ENCODE data around the gene PODXL2.

PODXL2 gene

DNA sequence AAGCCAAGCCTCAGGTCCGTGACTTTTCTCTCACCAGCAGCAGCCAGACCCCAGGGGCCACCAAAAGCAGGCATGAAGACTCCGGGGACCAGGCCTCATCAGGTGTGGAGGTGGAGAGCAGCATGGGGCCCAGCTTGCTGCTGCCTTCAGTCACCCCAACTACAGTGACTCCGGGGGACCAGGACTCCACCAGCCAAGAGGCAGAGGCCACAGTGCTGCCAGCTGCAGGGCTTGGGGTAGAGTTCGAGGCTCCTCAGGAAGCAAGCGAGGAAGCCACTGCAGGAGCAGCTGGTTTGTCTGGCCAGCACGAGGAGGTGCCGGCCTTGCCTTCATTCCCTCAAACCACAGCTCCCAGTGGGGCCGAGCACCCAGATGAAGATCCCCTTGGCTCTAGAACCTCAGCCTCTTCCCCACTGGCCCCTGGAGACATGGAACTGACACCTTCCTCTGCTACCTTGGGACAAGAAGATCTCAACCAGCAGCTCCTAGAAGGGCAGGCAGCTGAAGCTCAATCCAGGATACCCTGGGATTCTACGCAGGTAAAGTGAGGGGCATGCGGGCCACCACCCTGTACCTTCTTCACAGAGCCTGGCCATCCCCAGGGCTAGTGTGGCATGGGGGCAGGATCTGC is 31.8 kb downstream of the PODXL2 start:
- DNase-seq = no peak

DNA sequence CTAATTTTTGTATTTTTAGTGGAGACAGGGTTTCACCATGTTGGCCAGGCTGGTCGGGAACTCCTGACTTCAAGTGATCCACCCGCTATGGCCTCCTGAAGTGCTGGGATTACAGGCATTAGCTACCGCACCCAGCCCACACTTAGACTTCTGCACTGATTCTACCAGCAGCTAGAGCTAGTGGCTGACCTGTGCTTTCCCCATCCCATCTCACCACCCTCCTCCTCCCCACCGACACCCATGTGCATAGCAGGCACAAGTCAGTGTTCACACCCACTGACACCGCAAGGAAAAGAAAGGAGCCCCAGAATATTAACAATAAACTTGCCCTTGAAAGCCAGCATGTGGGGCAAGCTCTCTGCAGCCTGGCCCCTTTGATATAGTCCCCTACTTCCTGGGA is 32.6 kb downstream of the PODXL2 start:
- DNase-seq = no peak

DNA sequence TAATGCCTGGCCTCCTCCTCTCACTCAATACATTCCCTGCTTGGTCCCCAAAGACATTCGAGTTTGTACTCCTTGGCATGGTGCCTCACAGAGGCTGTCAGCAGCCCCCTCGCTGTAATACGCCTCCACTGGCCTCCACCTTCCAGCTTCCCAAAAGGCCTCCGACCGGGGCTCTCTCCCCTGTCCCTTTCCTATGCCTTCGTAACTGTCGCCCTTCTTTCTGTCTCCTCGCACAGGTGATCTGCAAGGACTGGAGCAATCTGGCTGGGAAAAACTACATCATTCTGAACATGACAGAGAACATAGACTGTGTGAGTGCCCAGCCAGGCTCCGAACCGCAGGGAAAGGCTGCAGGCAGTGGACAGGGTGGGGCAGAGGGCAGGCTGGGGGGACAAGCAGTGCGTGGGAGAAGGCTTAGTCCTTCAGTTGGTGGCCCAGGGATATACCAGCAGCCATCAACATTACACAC is 33.0 kb downstream of the PODXL2 start:
- DNase-seq = no peak

DNA sequence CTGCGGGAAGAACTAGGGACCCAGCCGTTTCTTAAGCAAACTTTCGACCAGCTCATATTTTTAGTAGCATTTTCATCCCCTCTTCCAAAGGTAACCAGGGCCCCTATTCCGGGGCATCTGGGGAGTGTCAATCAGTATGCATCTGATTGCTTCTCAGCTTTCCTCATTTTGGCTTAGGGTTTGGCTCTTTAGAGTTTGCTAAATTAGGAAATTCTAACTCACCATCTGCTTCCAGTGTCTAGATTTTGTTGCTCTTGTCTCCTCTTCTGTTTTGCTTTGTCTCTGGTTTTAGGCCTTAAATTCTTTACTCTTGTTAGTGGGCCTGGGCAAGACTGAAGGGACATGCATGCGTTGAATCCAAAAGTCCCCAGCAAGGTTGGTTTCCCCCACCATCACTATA is 34.2 kb downstream of the PODXL2 start:
- no peak for DNase-seq

DNA sequence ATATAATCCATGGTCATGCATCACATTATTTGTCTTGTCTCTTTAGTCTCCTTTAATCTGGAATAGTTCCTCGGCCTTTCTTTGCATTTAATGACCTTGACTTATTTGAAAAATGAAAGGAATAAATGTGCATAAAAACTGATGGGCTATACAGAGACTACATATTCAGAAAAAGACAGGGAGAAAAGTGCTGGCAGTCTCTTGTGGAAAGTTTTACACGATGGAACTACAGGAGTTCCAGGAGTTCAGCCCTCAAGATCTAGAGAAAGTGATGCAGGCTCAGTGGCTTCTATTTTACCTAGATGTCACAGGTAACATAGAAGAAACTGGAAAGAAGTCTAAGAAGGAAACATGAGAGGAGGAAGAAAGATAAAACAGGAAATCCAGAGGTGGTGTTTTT is 36.2 kb downstream of the PODXL2 start:
- no peak for DNase-seq

DNA sequence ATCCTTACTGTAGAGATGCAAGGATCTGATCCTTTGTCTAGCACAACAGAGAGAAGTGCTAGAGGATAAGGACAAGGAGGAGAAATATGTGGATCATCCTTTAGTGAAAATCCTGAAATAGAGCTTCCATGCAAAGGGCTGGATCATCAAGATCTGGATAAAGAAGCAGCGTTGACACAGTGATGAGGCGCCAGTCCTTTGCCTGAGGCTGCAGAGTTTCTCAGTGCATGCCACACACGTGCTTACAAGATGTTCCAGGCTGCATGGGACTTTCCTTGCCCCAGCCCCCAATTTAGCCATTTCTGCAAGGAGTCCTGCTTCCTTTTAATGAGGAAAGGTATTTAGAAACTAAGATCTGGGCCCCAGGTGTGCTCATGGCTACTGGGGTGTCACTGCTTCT is 36.6 kb downstream of the PODXL2 start:
- no peak for DNase-seq

DNA sequence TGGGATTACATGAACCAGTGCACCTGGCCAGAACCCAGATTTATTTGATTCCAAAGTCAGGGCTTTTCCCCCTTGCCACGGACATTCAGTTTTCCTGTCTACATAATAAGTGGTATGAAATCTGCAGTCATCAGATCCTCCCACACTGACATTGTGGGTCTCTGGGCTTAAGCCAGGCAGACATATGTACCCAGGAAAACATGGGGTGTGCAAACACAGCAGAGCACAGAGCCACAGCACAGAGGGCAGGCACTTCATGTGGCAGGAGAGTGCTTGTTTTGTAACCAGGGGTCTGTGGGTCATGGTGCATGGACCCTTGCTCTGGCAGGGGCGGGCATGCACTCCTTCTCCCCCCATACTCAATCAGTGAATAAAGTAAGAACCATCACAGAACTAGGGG is 37.7 kb downstream of the PODXL2 start:
- no peak for DNase-seq

DNA sequence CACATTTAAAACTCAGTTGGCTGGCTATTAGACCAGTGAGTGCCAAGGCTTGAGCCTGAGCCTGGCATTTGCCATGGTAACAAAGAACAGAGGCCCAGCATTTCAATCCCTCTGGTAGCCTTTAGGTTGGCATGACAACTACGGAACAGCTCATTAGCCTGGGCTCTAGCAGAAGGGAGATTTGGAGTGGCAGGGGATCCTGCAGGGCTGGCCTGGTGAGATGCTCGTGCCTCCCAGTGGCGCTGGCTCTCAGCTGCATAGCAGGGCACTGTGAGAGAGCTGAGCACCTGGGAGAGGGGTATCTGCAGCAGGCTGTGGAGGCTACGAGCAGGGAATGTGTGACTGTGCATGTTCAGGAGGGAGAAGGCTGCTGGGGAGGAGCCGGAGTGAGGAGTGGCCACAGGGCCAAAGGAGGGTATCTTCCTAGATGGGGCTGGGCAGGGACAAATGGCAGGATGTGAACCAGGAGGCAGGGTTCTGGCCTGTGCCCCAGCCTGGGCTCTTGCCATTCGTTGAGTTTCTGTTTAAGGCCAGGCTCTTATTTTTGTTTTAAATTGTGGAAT is 38.2 kb downstream of the PODXL2 start:
- DNase-seq = peak; percentile 49

DNA sequence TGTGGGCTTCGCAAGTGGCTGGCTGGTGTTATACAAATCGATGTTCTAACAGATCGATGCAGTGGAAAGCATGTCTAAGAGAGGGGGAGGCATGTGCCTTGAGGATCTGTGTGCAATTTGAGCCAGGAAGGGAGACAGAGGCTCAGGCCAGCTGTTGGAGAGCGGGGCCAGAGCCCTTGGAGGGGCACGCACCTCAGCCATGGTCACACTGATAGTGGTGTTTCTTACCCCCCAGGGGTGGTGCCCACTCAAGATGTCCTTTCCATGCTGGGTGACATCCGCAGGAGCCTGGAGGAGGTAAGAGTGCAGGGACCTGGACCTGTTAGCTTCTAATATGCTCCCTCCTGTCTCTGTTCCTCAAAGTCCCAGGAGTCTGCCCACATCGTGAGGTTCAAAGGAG is 39.9 kb downstream of the PODXL2 start:
- no peak for DNase-seq

DNA sequence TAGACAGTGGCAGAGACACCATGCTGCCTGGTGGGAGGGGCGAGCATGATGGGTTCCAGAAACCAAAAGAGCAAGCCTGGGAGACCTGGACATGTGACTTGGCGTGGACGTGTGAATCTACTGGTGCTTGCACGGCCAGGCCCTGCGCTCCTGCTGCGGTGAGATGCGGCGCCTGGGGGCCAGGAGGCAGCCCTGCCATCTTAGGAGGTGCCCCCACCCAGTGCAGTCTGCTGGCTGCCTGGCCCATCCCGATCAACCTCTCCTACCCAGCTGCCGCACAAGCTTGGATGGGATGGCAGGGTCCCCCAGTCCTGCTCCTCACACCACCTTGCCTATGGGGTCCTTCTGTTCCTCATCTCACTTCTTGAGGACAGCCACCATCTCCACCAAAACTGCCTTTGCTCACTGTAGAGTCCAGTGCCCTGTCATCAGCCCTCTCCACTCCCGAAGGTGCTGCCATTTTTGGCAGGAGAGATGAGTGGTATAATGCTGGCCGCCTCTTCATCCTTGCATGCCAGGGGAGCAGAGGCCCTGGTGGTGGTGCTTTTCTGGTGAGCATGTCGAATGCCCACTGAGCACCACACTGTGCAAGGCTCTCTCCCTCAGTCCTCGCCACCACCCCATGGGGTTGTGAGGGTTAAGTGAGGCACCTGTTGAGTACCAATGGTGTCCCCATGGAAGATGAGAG is 40.7 kb downstream of the PODXL2 start:
- DNase-seq = no peak

DNA sequence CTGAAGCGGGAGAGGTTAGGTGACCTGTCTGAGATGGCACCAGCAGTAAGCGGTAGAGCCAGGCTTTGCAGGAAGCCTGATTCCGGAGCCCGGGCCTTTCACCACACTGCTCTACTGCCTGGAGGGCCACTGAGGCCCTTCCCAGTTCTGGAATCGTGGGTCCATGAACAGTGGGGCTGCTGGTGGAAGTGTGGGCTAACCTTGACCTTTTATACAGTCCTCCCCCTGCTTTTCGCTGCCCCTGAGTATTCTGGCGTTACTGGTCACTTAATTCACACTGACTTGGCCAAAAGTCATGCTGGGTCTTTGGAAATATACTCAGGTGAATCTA is 41.2 kb downstream of the PODXL2 start:
- DNase-seq = no peak

DNA sequence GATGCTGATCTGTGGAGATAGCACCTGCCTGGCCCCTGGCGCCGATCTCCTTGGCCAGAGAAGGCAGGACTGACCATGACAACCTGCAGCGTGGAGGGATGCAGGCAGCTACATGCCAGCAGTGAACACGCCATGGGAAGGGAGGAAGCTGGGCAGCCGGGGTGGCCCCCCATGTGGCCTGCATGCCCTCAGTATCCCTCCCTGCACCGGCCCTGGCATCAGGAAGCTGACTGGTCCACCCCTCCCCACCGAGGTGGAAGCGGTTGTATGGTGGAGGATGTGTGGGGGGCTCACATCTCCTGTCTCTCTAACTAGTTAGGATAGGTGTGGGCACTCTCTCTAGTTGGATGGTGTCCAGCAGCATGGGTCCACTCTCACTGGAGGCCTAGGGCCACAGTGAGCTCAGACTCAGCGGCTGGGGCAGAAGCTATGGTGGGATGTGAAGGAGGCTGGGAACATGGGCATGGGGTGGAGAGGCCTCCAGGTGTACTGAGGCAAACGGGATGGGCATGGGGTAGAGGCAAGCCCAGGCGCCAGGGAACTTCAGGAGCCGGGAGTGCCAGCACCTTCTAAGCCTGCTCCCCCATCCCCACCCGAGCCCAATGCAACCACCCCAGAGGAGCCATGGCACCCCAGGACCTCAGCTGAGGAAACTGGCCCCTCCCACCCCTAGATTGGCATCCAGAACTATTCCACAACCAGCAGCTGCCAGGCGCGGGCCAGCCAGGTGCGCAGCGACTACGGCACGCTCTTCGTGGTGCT is 42.0 kb downstream of the PODXL2 start:
- DNase-seq = no peak

DNA sequence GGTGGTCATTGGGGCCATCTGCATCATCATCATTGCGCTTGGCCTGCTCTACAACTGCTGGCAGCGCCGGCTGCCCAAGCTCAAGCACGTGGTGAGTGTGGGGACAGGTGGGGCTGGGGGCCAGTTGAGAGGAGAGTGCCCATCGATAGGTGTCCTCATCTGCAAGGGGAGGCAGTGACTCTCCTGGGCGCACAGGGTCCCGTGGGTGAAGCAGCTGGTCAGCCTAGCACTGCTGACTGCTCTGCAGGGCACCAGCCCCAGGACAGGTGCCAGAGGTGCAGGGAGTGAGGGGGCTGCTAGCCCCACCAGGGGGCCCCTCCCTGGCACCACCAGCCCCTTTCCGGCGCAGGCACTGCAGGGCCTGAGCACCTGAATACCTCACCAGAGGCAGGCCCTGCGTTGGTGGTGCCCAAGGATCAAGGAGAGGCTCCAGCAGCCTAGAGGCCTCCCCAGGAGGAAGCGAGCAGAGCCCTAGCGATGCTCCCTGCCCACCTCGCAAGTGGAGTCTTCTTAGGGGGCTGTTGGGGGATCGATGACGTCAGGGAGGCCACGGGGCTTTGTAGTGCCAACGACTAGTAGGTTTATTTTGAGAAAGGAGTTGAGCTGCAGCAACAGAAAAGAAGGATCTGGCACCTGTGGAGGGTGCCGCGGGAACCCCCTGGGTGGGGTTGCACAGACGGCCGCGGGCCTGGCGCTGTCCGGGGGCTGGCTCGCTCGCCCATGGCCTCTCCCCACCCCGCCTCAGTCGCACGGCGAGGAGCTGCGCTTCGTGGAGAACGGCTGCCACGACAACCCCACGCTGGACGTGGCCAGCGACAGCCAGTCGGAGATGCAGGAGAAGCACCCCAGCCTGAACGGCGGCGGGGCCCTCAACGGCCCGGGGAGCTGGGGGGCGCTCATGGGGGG is 42.8 kb downstream of the PODXL2 start:
- no peak for DNase-seq

DNA sequence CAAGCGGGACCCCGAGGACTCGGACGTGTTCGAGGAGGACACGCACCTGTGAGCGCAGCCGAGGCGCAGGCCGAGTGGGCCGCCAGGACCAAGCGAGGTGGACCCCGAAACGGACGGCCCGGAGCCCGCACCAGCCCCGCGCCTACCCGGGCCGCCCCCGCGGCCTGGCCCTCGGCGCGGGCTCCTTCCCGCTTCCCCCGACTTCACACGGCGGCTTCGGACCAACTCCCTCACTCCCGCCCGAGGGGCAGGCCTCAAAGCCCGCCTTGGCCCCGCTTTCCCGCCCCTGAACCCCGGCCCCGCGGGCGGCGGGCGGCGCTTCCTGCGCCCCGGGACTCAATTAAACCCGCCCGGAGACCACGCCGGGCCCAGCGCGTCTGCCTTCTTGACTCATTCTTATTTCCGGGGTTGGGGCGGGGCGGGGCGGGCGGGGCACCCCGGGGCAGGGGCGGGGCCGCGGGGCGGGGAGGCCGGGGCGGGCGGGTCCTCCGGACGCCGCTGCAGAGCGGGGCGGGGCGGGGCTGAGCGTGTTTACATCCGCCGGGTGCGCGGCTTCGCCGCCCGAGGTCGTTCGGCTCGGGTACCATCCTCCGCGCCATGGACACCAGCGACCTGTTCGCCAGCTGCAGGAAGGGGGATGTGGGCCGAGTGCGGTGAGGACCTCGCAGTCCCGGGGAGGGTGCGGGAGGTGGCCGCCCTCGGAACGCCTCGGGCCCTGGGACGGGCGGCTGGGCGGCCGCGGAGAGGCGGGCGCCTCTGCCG is 43.6 kb downstream of the PODXL2 start, which contains the start of gene ABTB1:
TSS of gene ABTB1 (plus strand) at position 524 of the 762 bp plus-strand sequence. CDS start at position 598, 74 bp downstream.
- no peak for DNase-seq

DNA sequence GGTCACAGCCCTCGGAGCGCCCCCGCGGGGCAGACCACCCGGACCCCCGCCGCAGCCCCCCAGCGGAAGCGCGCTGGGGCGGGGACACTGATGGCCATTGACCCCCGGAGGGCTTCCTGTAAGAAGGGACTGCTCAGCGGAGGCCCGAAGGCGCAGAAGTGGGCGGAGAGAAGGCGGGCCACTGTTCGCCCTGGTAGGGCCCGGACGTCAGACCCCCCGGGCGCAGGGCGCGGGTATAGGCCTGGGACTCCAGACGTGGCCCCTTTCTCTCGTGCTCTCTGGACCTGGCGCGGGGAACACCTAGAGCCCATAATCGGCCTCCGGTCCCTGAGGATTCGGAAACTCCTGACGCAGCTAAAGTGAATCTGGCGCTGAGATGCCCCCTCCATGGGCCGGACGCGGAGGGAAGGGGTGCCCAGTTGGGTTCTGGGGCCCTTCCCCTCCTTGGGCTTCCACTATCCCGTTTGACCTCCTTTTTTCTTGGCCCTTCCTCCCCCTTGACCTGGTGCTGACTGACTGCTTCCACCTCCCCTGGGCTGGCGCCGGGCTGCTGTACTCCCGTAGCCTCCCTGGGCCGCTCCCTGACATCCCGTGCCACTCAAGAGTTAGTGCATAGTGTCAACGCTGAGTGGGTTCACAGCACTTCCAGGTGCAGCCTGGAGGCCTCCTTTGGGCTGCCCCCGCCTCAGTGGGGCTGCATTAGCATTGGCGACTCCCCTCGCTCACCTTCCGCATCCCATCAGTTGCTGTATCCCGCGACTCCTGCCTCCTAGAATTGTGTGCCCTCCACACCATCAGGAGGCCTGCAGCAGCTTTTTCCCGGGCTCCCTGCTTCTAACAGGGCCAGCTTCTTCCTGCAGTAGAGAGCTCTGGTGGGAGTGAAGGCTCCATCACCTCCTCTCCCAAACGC is 44.5 kb downstream of the PODXL2 start:
- DNase-seq = no peak

DNA sequence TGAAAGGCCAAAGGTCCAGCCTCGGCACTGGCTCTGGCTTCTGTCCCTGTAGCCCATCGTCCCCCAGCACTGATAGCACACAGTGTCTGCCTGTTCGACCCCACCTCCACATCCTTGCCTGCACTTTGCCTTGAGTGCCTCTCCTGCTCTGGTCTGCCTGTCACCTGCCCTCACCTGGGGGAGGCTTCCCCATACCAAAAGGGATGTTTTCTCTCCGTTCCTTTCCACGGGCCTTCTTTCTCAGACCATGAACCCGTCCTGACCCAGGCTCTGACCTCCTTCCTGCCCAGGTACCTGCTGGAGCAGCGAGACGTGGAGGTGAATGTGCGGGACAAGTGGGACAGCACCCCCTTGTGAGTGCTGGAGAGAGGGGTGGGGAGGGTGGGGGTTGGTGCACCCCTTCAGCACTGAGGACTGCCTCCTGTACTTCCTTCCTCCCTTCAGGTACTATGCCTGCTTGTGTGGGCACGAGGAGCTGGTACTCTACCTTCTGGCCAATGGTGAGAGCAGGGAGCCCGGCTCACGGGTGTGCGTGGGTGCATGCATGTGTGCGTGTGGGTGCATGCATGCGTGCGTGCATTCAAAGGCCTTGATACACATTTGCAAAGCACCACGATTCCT is 45.2 kb downstream of the PODXL2 start:
- DNase-seq = no peak

DNA sequence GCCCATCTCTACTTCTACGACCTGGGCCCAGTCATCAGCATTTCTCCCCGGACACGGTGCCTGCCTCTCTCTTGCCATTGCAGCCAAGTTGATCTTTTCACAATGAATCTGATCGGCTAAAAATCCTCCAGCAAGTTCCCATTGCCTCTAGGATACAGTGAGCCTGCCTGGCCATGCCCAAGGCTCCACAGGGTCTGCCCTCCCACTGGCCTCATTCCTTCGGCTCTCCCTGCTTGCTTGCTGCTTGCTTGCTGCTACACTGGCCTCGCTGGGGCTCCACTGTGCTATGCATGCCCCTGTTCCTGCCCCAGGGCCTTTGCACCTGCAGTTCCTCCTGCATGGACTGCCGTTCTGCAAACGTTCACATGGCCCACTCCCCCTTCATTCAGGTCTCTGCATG is 45.8 kb downstream of the PODXL2 start:
- DNase-seq = no peak

DNA sequence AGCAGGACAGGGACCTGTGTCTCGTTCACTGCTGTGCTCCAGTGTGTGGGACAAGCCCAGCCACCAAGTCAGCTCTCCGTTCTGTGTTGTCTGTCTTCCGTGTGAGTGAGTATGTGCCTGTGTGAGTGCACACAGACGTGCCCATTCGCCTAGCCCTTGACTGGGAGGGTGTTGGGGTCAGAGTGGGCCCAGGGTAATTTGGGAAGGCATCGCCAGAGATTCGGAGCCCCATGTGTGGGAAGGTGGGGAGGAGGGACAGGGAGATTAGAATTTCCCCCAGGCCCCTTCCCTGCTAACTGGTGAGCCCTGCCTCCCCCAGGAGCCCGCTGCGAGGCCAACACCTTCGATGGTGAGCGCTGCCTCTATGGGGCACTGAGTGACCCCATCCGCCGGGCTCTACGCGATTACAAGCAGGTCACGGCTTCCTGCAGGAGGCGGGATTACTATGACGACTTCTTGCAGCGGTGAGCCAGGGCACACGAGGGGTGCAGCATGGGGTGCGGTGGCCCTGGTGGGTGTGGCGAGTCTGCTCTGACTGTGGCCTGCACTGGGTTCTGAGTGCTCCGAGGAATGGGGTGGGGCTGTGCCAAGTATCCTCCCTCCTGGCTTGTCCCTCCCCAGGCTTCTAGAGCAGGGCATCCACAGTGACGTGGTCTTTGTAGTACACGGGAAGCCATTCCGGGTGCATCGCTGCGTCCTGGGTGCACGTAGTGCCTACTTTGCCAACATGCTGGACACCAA is 46.8 kb downstream of the PODXL2 start:
- no peak for DNase-seq

DNA sequence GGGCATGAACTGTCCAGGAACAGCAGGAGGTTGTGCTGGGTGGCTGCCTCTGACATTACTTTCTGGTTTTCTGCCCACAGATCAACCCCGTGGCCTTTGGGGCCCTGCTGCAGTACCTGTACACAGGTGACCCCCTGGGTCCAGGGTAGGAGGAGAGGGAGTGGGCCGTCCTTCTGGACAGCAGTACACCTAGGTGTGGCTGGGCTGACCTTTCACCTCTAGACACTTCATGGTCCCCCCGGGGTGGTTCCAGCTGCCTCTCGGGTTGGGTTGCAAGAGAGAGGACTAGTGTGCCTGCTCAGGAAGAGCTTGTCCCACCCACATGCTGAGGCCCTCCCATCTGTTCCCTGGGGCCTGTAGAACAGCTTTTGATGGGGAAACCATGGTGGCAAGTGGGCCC is 47.5 kb downstream of the PODXL2 start:
- DNase-seq = no peak

DNA sequence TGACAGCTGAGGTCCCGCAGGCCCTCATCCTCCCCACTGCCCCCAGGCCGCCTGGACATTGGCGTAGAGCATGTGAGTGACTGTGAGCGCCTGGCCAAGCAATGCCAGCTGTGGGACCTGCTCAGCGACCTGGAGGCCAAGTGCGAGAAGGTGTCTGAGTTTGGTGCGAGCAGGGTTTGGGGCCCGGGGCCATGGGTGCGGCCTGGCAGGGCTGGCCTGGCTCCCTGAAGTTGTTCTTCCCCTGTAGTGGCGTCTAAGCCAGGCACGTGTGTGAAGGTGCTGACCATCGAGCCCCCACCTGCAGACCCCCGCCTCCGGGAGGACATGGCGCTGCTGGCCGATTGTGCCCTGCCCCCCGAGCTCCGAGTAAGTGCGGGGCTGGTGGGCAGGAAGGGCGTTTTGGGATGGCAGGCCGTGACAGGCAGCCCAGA is 48.0 kb downstream of the PODXL2 start:
- DNase-seq = no peak

All from NCI-H1417 treated with DMSO at 0.1 percent for 48 hours (cell line).